RWPE1 (cell line): Measurements from ENCODE around the gene CAMK2G.

Experiments
- CTCF ChIA-PET: fragments of 350-600 bp; sonication (Branson Sonifier 250); formaldehyde crosslinking; extraction: SDS; loops from one replicate; lab custom pipeline; 2021; lab: Yijun Ruan, JAX
- POLR2A ChIA-PET: fragments of 400-600 bp; formaldehyde crosslinking; extraction: SDS; loops from one replicate; lab custom pipeline; 2020; ENCODE audit warnings: antibody characterized with exemption; ENCODE audit not compliant: low non-redundant PET; lab: Yijun Ruan, JAX
- DNase-seq: peaks from one replicate; pipeline ENCODE4 v3.0.0; 2012; ENCODE audit warnings: low spot score
- H3K27ac ChIP-seq: fragments of 450-650 bp; 2 replicates; pipeline ENCODE4 v1.5.1; 2017
- TF ChIP-seq, protein P1 (sequence below): fragments of 450-650 bp; conservative IDR thresholded peaks from 2 replicates; pipeline ENCODE4 v1.5.1; 2017; ENCODE audit warnings: low read depth, mild to moderate bottlenecking

CAMK2G gene

DNA sequence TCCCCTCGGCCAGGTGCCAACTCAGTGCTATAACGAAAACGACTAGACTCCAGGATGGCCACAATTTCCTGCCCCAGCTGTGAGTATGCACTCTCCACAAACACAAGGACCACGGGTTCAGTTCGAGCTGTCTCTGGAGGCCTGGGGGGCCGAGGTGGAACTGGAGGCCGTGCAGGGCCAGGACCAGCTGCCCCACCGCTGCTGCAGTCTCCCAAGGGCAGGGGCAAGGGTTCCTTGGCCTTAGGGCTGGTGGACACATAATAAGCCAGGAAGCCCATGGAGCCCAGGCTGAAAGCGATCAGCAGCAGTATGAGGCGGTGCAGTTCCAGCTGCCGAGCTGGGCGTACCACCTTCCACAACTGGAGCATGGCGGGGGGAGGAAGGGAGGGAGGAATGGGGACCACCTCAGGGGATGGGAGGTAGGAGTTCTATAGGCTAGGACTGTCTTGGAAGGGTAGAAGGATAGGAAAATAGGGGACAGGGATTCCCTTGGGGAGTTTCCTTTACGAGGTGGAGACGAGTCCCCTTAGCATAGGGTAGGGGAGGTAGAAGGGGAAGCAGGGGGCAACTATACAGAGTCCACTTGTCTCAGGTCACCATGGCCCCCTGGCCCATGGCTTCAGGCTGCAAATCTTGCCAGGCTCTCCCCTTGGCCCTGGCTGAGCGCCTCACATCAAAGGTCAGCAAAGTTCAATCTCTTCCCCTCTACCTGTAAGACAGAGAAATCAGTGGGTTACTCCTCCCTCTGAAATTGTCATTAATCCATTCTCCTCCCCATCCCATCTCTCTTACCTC is 66.1 kb downstream of the CAMK2G start:
- POLR2A ChIA-PET: no interaction called here
- CTCF ChIA-PET: interaction anchor here (0.6 kb wide), 1 partner anchor 1182 kb away, joined by 3 read pairs; the partner anchor contains the start of gene MICU1
- TF ChIP-seq, protein P1, sequence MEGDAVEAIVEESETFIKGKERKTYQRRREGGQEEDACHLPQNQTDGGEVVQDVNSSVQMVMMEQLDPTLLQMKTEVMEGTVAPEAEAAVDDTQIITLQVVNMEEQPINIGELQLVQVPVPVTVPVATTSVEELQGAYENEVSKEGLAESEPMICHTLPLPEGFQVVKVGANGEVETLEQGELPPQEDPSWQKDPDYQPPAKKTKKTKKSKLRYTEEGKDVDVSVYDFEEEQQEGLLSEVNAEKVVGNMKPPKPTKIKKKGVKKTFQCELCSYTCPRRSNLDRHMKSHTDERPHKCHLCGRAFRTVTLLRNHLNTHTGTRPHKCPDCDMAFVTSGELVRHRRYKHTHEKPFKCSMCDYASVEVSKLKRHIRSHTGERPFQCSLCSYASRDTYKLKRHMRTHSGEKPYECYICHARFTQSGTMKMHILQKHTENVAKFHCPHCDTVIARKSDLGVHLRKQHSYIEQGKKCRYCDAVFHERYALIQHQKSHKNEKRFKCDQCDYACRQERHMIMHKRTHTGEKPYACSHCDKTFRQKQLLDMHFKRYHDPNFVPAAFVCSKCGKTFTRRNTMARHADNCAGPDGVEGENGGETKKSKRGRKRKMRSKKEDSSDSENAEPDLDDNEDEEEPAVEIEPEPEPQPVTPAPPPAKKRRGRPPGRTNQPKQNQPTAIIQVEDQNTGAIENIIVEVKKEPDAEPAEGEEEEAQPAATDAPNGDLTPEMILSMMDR: no peak

DNA sequence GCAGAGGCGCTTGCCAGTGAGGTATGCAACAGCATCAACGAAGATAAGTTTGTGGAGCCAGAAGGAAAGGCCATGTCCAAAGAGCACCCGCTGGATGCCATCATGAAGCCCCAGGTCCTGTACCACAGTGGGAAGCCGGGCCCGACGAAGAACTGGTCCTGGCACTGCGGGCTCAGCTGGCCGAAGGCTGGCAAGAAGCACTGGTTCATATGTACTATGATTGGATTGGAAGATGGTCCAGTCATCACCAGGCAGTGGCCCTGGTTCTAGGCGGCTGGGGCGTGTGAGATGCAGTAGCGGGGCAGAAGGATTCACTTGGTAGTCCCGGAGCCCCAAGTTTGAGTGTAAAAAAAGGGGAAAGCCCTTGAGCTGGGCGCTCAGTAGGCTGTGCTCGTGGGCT is 66.9 kb downstream of the CAMK2G start:
- no peak overlapping the region for H3K27ac ChIP-seq
- DNase-seq: no peak
- TF ChIP-seq, protein P1: no peak
- CTCF ChIA-PET: no interaction called here
- POLR2A ChIA-PET: no interaction called here

More for the DNA sequence above, 66.1 kb downstream of the CAMK2G start:
- H3K27ac ChIP-seq: no peak overlapping the region
- no peak for DNase-seq

DNA sequence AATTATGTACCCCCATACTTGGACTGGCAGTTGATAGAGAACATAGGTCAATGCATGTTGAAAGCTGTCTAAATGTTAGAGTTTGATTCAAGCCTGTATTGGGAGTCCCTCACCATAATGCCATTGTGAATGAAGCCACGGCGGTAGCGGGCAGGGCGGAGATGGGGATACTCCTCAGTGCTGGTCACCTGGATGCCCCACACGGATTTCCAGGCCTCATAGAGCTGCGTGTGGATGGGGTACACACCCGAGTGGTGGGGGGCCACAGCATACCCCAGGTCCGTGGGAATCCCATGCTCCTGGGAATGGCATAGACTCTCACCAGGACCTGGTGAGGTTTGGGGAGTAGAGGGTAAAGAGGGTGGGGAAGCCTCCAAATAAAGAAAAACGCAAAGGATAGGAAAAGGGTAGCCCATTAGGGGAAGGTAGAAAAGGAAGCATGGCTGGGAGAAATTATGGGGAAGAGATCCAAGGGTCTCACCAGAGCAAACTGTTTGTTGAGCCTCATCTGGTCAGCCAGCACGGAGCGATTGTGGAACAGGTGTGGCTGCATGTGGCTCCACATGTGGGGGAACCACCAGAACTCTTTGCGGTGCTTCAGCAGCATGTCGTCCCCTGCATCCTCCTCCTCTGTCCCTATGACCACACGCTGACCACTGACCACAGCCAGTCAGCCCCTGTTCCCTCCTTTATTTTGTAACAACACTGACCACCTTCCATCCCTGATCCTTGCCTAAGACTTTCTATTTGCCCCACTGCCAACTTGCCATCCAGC is 68.0 kb downstream of the CAMK2G start:
- POLR2A ChIA-PET: no interaction called here
- CTCF ChIA-PET: interaction anchor here (1.1 to 2.1 kb wide), 2 partner anchors 21 to 73 kb away, joined by 3 to 6 read pairs; no protein-coding TSS in a partner anchor

DNA sequence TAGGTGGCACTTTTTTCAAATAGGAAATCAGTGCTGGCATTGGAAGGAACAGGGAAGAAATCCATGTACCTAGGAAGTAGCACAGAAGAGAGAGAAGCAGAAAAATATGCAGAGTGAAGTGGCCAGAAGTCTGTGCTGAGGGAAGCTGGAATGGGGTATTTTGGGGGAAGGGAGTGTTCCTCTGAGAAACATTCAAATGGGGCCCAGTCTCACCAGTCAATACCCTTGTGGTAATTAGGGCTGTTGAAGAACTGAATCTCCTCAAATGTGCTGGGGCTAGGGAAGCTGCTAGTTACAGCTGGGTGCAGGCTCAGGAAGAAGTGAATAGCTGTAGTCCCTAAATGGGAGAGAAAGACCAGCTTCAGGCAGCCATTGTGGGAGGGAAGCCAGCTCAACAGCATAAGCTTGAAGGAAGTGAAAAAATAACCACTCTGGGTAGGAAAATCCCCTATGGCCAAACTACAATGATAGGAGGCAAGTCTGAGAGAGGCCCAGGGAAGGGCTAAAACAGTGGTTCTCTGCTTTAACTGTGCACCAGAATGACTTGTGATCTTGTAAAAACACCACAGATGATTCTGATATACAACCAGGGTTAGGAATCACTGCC is 70.6 kb downstream of the CAMK2G start:
- H3K27ac ChIP-seq: peak overlapping the region; percentile 40
- DNase-seq: no peak
- POLR2A ChIA-PET: no interaction called here
- CTCF ChIA-PET: interaction anchor here (0.7 kb wide), 1 partner anchor 9 kb away, joined by 4 read pairs; no protein-coding TSS in a partner anchor
- TF ChIP-seq, protein P1: no peak

More for the DNA sequence above, 68.0 kb downstream of the CAMK2G start:
- TF ChIP-seq, protein P1: no peak
- H3K27ac ChIP-seq: no peak overlapping the region
- DNase-seq: no peak

DNA sequence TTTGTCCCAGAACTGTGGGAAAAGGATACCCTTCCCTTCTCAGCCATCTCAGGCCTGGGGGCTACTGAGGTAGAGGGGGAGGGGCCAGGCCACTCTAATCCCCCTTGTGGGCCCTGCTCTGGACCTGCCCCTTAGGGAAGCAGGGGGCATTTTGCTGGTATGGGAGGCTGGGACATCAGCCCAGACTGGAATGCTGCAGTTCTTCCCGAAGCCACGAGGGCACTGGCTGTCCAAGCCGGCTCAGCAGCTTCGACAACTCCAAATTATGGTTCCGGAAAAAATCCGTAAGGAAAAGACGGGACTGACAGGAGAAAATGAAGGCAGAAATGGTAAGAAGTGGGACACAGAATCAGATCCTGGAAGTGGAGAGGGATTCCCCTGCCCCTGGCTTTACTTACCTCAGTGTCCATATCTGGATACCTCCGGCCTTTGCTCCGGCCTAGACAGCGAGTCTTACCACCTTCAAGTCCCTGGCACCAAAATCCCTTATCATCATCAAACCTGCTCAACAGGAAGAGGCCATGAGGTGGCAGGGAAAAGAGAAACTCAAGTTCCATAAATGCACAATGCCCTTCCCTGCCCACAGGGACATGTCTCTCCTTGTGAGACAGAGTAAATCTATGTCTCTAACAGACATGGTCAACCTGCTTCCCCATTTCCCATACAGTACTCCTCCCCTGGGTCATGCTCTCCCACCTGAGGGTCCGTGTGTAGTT is 71.9 kb downstream of the CAMK2G start:
- TF ChIP-seq, protein P1: no peak
- DNase-seq: no peak
- ChIA-PET CTCF (interaction anchor here (0.6 kb wide), 1 partner anchor 14 kb away, joined by 3 read pairs; no protein-coding TSS in a partner anchor), POLR2A (no interaction called here)
- peak overlapping the region; percentile 40 for H3K27ac ChIP-seq
